GM21786 (cell line): Measurements from ENCODE around the gene ATXN2.

Experiments
- ATAC-seq: cut with Tn5 transposase; IDR thresholded peaks from one replicate; pipeline ENCODE4 v1.9.1; 2021; ENCODE audit not compliant: unreplicated experiment

ATXN2 gene

GRCh38 chr12:111441107-111441928 lies 157.8 kb downstream of the ATXN2 start:
- ATAC-seq = no peak

- ATAC-seq = no peak
Measured at GRCh38 chr12:111440631-111441030, 158.5 kb downstream of the ATXN2 start.

- ATAC-seq = no peak
Measured at GRCh38 chr12:111440152-111440551, 159.0 kb downstream of the ATXN2 start.

GRCh38 chr12:111439657-111440151 lies 159.4 kb downstream of the ATXN2 start:
- no peak for ATAC-seq

- ATAC-seq = no peak
Measured at GRCh38 chr12:111438481-111438880, 160.6 kb downstream of the ATXN2 start.

- ATAC-seq = no peak
Measured at GRCh38 chr12:111437816-111438454, 161.2 kb downstream of the ATXN2 start.

GRCh38 chr12:111436811-111437210 lies 162.3 kb downstream of the ATXN2 start:
- no peak for ATAC-seq

GRCh38 chr12:111436266-111436665 lies 162.8 kb downstream of the ATXN2 start:
- ATAC-seq = no peak

- ATAC-seq = no peak
Measured at GRCh38 chr12:111435661-111436201, 163.4 kb downstream of the ATXN2 start.

GRCh38 chr12:111434680-111435338 lies 164.3 kb downstream of the ATXN2 start:
- ATAC-seq = peak; percentile 59

- no peak for ATAC-seq
Measured at GRCh38 chr12:111434049-111434448, 165.1 kb downstream of the ATXN2 start.

- no peak for ATAC-seq
Measured at GRCh38 chr12:111431772-111432171, 167.3 kb downstream of the ATXN2 start.

GRCh38 chr12:111430433-111431353 lies 168.4 kb downstream of the ATXN2 start:
- ATAC-seq = no peak

GRCh38 chr12:111429828-111430432 lies 169.2 kb downstream of the ATXN2 start:
- no peak for ATAC-seq

- no peak for ATAC-seq
Measured at GRCh38 chr12:111428728-111429175, 170.4 kb downstream of the ATXN2 start.

GRCh38 chr12:111428081-111428727 lies 170.9 kb downstream of the ATXN2 start:
- ATAC-seq = no peak

GRCh38 chr12:111427417-111428074 lies 171.6 kb downstream of the ATXN2 start:
- no peak for ATAC-seq

- ATAC-seq = no peak
Measured at GRCh38 chr12:111426344-111427185, 172.6 kb downstream of the ATXN2 start.
